ENCODE results near the gene FPR1.

GRCh38 chr19:51706296-51706695 is 45.4 kb downstream of the FPR1 start:
- no peak for TF ChIP-seq CTCF (IDR thresholded peaks at IDR 0.05)
- no peak for TF ChIP-seq POLR2AphosphoS5 (IDR thresholded peaks at IDR 0.05; ENCODE audit: insufficient read depth in 1 of 2, low read depth in 1 of 2)

All from vagina (tissue), 2 donors.